K562 (cell line): Measurements from ENCODE around the gene ZNF275. TPM values are rescaled to one million over a fixed set of nuclear protein-coding genes. Genes with fewer than 3 reads are reported as not detected.

Experiments
- ATAC-seq: fragments of 200-7000 bp; cut with Tn5 transposase; 3 replicates; pipeline ENCODE4 v1.9.1; 2020; ENCODE audit warnings: moderate library complexity
- BruUV-seq: library from RNA; stranded (reverse); fragments of 400-500 nt; replicated peaks from 2 replicates; lab custom pipeline; 2021; lab: Mats Ljungman, UMichigan
- CTCF ChIA-PET: fragments of 300-600 bp; formaldehyde crosslinking; extraction: SDS; loops from one replicate; lab custom pipeline; 2021; ENCODE audit warnings: low intra/inter-chr PET ratio; lab: Yijun Ruan, JAX
- POLR2A ChIA-PET: fragments of 300-600, 350-650 bp; sonication (Branson Sonifier 250); formaldehyde crosslinking; extraction: SDS; loops from one replicate; lab custom pipeline; 2021; ENCODE audit warnings: antibody characterized with exemption, inconsistent platforms; lab: Yijun Ruan, JAX
- DNase-seq, 4 experiments: peaks; one replicate each; pipeline versions ENCODE4 v3.0.0 to v3.0.0-alpha.2; 2011 to 2018; ENCODE audit warnings: low spot score in 3 of 4, mixed read lengths in 3 of 4; ENCODE audit errors: extremely low read depth in 1 of 4
- FAIRE-seq: peaks from 2 replicates; lab custom pipeline; 2011; peaks lifted over from hg19 to GRCh38; lab: Jason Lieb, UNC
- H2AFZ ChIP-seq: 2 replicates; pipeline ENCODE4 v1.6.0; 2011; ENCODE audit warnings: low read depth, low read length, control low read depth, inconsistent platforms
- H3K27ac ChIP-seq: fragments of 200-600 bp; 3 replicates; pipeline ENCODE4 v1.8.0; 2011; ENCODE audit warnings: low read depth, mild to moderate bottlenecking, control low read depth, inconsistent platforms, low read length, moderate library complexity, mixed read lengths; ENCODE audit errors: extremely low read depth
- H3K27me3 ChIP-seq, 2 experiments: fragments of 300-600 bp in 1 of 2; 2 replicates in 1 of 2; 3 replicates in 1 of 2; pipeline versions ENCODE4 v1.6.0 to v1.8.0; 2011; ENCODE audit warnings: inconsistent platforms in 2 of 2, low read length in 2 of 2, mild to moderate bottlenecking in 1 of 2, mixed read lengths in 1 of 2, moderate library complexity in 1 of 2; ENCODE audit not compliant: control insufficient read depth in 2 of 2, insufficient read depth in 2 of 2
- H3K36me3 ChIP-seq: fragments of 300-600 bp; 3 replicates; pipeline ENCODE4 v1.8.0; 2011; ENCODE audit warnings: mild to moderate bottlenecking, low read length, inconsistent platforms; ENCODE audit not compliant: control insufficient read depth, insufficient read depth
- H3K4me1 ChIP-seq, 2 experiments: fragments of 200-600 bp in 1 of 2; replicated peaks in 1 of 2; 2 replicates in 1 of 2; 3 replicates in 1 of 2; pipeline versions ENCODE4 v1.5.1 to v1.8.0; 2011; ENCODE audit warnings: inconsistent platforms in 2 of 2, low read length in 2 of 2, mild to moderate bottlenecking in 1 of 2, mixed read lengths in 1 of 2, moderate library complexity in 1 of 2; ENCODE audit not compliant: control insufficient read depth in 2 of 2, insufficient read depth in 2 of 2
- H3K4me2 ChIP-seq: 2 replicates; pipeline ENCODE4 v1.6.1; 2011; ENCODE audit warnings: low read length, control low read depth, inconsistent platforms, mixed read lengths; ENCODE audit not compliant: insufficient read depth
- H3K4me3 ChIP-seq: fragments of 200-600 bp; sonication (generic), shearing (Covaris generic); 2 replicates; pipeline ENCODE4 v1.5.1; 2016; ENCODE audit warnings: control low read depth, inconsistent platforms
- H3K79me2 ChIP-seq: fragments of 200-600 bp; 3 replicates; pipeline ENCODE4 v1.8.0; 2011; ENCODE audit warnings: low read length, inconsistent platforms; ENCODE audit not compliant: control insufficient read depth, insufficient read depth
- H3K9ac ChIP-seq, 2 experiments: 2 replicates each; pipeline versions ENCODE4 v1.6.0 to v1.6.1; 2011; ENCODE audit warnings: low read depth in 2 of 2, low read length in 2 of 2, control low read depth in 1 of 2, inconsistent platforms in 1 of 2, mild to moderate bottlenecking in 1 of 2, mixed read lengths in 1 of 2; ENCODE audit not compliant: insufficient read depth in 1 of 2
- H3K9me1 ChIP-seq: one replicate; pipeline ENCODE4 v1.6.0; 2011; ENCODE audit warnings: inconsistent platforms, mild to moderate bottlenecking, low read length, moderate library complexity; ENCODE audit not compliant: control insufficient read depth, insufficient read depth
- H3K9me3 ChIP-seq: replicated peaks from 2 replicates; pipeline ENCODE4 v1.5.1; 2011; ENCODE audit warnings: low read depth, low read length, inconsistent platforms; ENCODE audit not compliant: control insufficient read depth, insufficient read depth
- H4K20me1 ChIP-seq: replicated peaks from 2 replicates; pipeline ENCODE4 v1.6.1; 2011; ENCODE audit warnings: low read length, inconsistent platforms, mixed read lengths; ENCODE audit not compliant: control insufficient read depth, insufficient read depth
- CBX1 ChIP-seq: sonication (generic); IDR thresholded peaks from 2 replicates; pipeline ENCODE4 v1.6.1; 2016; ENCODE audit warnings: antibody characterized with exemption, low read depth, mild to moderate bottlenecking
- CREB1 ChIP-seq, 2 experiments: sonication (generic) in 1 of 2; formaldehyde crosslinking in 1 of 2; IDR thresholded peaks; 2 replicates each; pipeline versions ENCODE4 v1.6.1 to v1.8.0; 2012 to 2022; ENCODE audit warnings: inconsistent platforms in 1 of 2, mild to moderate bottlenecking in 1 of 2, missing genetic modification reagents in 1 of 2, moderate library complexity in 1 of 2
- ELF4 ChIP-seq: fragments of 450-650 bp; formaldehyde crosslinking; IDR thresholded peaks from 2 replicates; pipeline ENCODE4 v1.4.0; 2022; ENCODE audit warnings: missing genetic modification characterization
- ETV1 ChIP-seq: fragments of 450-650 bp; conservative IDR thresholded peaks from 2 replicates; pipeline ENCODE4 v1.6.1; 2016; ENCODE audit warnings: missing genetic modification characterization, control low read depth, low read depth, missing compliant biosample characterization
- FIP1L1 ChIP-seq: fragments of 200-400 bp; formaldehyde crosslinking; IDR thresholded peaks from 2 replicates; pipeline ENCODE4 v1.6.1; 2018; ENCODE audit warnings: mild to moderate bottlenecking, low read depth, low read length; ENCODE audit not compliant: poor library complexity, severe bottlenecking
- JUN ChIP-seq, 2 experiments: sonication (generic) in 1 of 2; formaldehyde crosslinking in 1 of 2; IDR thresholded peaks; 2 replicates each; pipeline versions ENCODE4 v1.6.1 to v1.8.0; 2012 to 2022; ENCODE audit warnings: borderline replicate concordance in 2 of 2, mild to moderate bottlenecking in 2 of 2, improper control_type of control experiment in 1 of 2, low read depth in 1 of 2, low read length in 1 of 2, missing genetic modification reagents in 1 of 2
- MYC ChIP-seq, 2 experiments: fragments of 250-450 bp in 1 of 2; sonication (Bioruptor Pico) in 1 of 2; IDR thresholded peaks; 2 replicates each; pipeline versions ENCODE4 v1.5.1 to v1.6.1; 2012 to 2021; ENCODE audit warnings: low read depth in 2 of 2, borderline replicate concordance in 1 of 2, improper control_type of control experiment in 1 of 2, low read length in 1 of 2, mild to moderate bottlenecking in 1 of 2, moderate library complexity in 1 of 2
- NFIC ChIP-seq: fragments of 450-650 bp; IDR thresholded peaks from 2 replicates; pipeline ENCODE4 v1.6.1; 2017; ENCODE audit warnings: mild to moderate bottlenecking, inconsistent platforms
- RAD21 ChIP-seq, 2 experiments: fragments of 250-450 bp in 1 of 2; fragments of 450-650 bp in 1 of 2; sonication (Bioruptor Pico) in 1 of 2; formaldehyde crosslinking in 1 of 2; IDR thresholded peaks in 1 of 2; conservative IDR thresholded peaks in 1 of 2; 2 replicates each; pipeline versions ENCODE4 v1.4.0 to v1.8.0; 2020 to 2022; ENCODE audit warnings: mild to moderate bottlenecking in 2 of 2, moderate library complexity in 1 of 2
- ZNF24 ChIP-seq: fragments of 450-650 bp; IDR thresholded peaks from 2 replicates; pipeline ENCODE4 v1.6.1; 2016
- WGBS: fragments of 100-300 bp; shearing (Covaris generic); methylation state at CpG from one replicate; pipeline ENCODE4 v1.1.6; 2016; ENCODE audit warnings: low coverage, mixed read lengths; ENCODE audit not compliant: insufficient coverage; ENCODE audit errors: missing lambda C conversion rate; 5-methylcytosine and 5-hydroxymethylcytosine counted together
- in situ Hi-C: fragments of 300-500 bp; cut with MboI; formaldehyde crosslinking; loops from 4 replicates; pipeline ENCODE4 v1.15.0; 2018; ENCODE audit warnings: inconsistent platforms, mixed read lengths
- intact Hi-C: fragments of 100-400 bp; cut with micrococcal nuclease; formaldehyde crosslinking; loops from 2 replicates; pipeline ENCODE4 v1.14.2; 2022
- polyA plus RNA-seq, 8 experiments: library from polyadenylated mRNA; depleted of rRNA in 4 of 8; stranded (reverse) in 5 of 8; unstranded in 3 of 8; fragments of >200 nt; fragmentation: Nextera tagmentation in 2 of 8; fragmentation: Illumina TruSeq in 1 of 8; extraction: Ambion mirVana in 2 of 8; extraction: Trizol in 1 of 8; gene quantifications; 2 replicates each; pipeline versions ENCODE4 v1.2.1 to v1.2.3, GENCODE V29; 2011 to 2014; ENCODE audit warnings: inconsistent platforms in 1 of 8, missing spikeins in 1 of 8
- total RNA-seq, 7 experiments: library from RNA; depleted of rRNA in 6 of 7; stranded (reverse); fragments of >200 nt in 6 of 7; fragmentation: Illumina TruSeq in 2 of 7; extraction: Trizol in 2 of 7; gene quantifications; 2 replicates each; pipeline versions ENCODE4 v1.2.1 to v1.2.3, GENCODE V29; 2011 to 2021; ENCODE audit warnings: low replicate concordance in 1 of 7
- TF ChIP-seq, protein P1 (sequence below): sonication (generic); formaldehyde crosslinking; IDR thresholded peaks from 2 replicates; pipeline ENCODE4 v1.8.0; 2022; ENCODE audit warnings: missing genetic modification reagents, mild to moderate bottlenecking, moderate library complexity, borderline replicate concordance
- TF ChIP-seq, protein P2 (sequence below): fragments of 250-450 bp; sonication (Bioruptor Pico); IDR thresholded peaks from 2 replicates; pipeline ENCODE4 v1.4.0; 2020; ENCODE audit warnings: mild to moderate bottlenecking, moderate library complexity
- TF ChIP-seq, protein P3 (sequence below): sonication (generic); formaldehyde crosslinking; IDR thresholded peaks from 2 replicates; pipeline ENCODE4 v1.4.0; 2020; ENCODE audit warnings: mild to moderate bottlenecking, missing genetic modification reagents

The ZNF275 gene
- total and polyA plus RNA-seq, 9 of the 15 experiments (the other 6 are each of a cell fraction or from before 2014, with no cell fraction given): 2.1 to 19.1 (median 12.0) TPM

DNA sequence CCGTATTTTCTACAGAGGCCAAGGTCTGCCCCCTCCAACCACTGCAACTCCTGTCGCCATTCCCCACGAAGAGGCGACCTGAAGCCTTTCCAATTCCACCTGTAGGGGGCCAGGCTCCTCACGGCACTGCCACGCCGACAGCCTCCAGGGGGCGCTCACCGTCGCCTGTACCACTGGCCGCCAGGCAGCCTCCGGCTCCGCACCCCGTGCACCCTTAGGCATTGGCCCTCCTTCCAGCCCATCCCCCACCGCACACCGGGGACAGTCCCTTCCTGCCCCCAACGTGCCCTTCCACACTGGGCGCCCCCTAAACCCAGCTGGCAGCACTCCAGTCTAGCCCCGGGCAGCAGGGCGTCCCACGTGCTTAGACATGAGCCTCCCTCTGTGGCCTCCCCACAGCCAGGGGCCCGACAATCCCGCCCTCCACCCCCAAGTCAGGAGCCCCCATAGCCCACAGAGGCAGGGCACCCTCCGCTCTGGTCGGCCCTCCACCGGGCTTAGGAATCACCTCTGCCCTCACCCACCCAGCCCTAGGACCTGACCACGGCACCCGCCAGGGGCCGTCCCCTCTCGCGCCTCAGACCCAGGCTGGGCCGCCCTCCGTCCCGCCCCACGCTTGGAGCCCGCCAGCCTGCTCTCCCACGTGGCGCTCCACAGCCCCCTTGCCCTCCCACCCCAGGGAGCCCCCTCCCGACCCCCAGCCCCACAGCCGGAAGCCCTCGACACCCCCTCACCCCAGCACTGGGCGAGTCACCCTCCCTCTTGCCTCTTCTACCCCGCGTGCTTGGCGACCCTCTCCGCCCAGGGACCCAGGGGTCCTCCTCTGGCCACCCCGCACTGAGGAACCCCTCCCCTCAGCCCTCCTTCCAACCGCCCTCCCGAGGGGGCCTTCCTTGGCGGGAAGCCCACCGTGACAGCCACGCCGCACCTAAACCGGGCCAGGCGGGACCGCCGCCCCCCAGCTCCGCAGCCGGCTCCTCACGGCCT is 66.5 kb downstream of the ZNF275 start:
- Histone ChIP-seq H3K4me2 (peak overlapping the region; percentile 41; the same call in 1 of the 2 replicates), H3K4me1 (peaks cover 4 to 22% of the 10 kb centered on the region in 2 experiments; a peak in 3 of 5 replicates), H3K4me3 (no peak overlapping the region), H3K36me3 (no peaks in the 10 kb centered on the region), H3K79me2 (no peaks in the 10 kb centered on the region), H3K9ac (peak overlapping the region in 1 of 2 experiments; percentile 35; a peak in 1 of 4 replicates), H3K27me3 (peaks cover 0 to 20% of the 10 kb centered on the region in 2 experiments; a peak in 2 of 5 replicates), H3K9me3 (no peaks in the 10 kb centered on the region), H3K27ac (no peak overlapping the region), H3K9me1 (no peaks in the 10 kb centered on the region), H2AFZ (peak overlapping the region; percentile 74), H4K20me1 (no peaks in the 10 kb centered on the region)
- FAIRE-seq (no peak), DNase-seq (peak; percentile 82 to 85 (median 83)), ATAC-seq (peak; percentile 99)
- 68% methylated on average over 16 of the region's 60 CpGs for WGBS
- in situ Hi-C loops (no loop called here), intact Hi-C loops (loop anchor here (5.0 kb wide), 1 partner anchor 37 kb away; no protein-coding TSS in a partner anchor)
- CTCF ChIA-PET: interaction anchor here (0.6 to 1.3 kb wide), 3 partner anchors 38 to 369 kb away, joined by 3 to 7 read pairs (median 3); no protein-coding TSS in a partner anchor
- BruUV-seq: no TSS peak
- POLR2A ChIA-PET: no interaction called here
- TF ChIP-seq, protein P1, sequence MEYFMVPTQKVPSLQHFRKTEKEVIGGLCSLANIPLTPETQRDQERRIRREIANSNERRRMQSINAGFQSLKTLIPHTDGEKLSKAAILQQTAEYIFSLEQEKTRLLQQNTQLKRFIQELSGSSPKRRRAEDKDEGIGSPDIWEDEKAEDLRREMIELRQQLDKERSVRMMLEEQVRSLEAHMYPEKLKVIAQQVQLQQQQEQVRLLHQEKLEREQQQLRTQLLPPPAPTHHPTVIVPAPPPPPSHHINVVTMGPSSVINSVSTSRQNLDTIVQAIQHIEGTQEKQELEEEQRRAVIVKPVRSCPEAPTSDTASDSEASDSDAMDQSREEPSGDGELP (CRISPR knock-in tag): peak; percentile 46; the same call in 1 of the 2 replicates
- TF ChIP-seq NFIC: peak; percentile 34
- TF ChIP-seq, protein P2, sequence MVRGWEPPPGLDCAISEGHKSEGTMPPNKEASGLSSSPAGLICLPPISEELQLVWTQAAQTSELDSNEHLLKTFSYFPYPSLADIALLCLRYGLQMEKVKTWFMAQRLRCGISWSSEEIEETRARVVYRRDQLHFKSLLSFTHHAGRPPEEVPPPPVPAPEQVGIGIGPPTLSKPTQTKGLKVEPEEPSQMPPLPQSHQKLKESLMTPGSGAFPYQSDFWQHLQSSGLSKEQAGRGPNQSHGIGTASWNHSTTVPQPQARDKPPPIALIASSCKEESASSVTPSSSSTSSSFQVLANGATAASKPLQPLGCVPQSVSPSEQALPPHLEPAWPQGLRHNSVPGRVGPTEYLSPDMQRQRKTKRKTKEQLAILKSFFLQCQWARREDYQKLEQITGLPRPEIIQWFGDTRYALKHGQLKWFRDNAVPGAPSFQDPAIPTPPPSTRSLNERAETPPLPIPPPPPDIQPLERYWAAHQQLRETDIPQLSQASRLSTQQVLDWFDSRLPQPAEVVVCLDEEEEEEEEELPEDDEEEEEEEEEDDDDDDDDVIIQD (CRISPR knock-in tag): no peak
- TF ChIP-seq ELF4: no peak
- peak; percentile 25; the same call in 1 of the 2 replicates for TF ChIP-seq ZNF24
- TF ChIP-seq MYC (IDR thresholded peaks at IDR 0.05; ENCODE audit: low read depth, low read length): peak; percentile 53; the same call in 1 of the 2 replicates
- no peak for TF ChIP-seq MYC (CRISPR knock-in tag; IDR thresholded peaks at IDR 0.05; ENCODE audit: borderline replicate concordance, low read depth)
- 0 out of 2 replicates have a peak, but pooled peaks have one; percentile 23 for TF ChIP-seq JUN (IDR thresholded peaks at IDR 0.05; ENCODE audit: borderline replicate concordance, low read depth, low read length)
- TF ChIP-seq JUN (CRISPR knock-in tag; IDR thresholded peaks at IDR 0.05; ENCODE audit: borderline replicate concordance): no peak
- TF ChIP-seq ETV1: 0 out of 2 replicates have a peak, but pooled peaks have one; percentile 15
- peak; percentile 50 to 75 for TF ChIP-seq RAD21 (CRISPR knock-in tag; conservative IDR thresholded peaks at IDR 0.05 in 1 of 2, IDR thresholded peaks at IDR 0.05 in 1 of 2)
- TF ChIP-seq, protein P3, sequence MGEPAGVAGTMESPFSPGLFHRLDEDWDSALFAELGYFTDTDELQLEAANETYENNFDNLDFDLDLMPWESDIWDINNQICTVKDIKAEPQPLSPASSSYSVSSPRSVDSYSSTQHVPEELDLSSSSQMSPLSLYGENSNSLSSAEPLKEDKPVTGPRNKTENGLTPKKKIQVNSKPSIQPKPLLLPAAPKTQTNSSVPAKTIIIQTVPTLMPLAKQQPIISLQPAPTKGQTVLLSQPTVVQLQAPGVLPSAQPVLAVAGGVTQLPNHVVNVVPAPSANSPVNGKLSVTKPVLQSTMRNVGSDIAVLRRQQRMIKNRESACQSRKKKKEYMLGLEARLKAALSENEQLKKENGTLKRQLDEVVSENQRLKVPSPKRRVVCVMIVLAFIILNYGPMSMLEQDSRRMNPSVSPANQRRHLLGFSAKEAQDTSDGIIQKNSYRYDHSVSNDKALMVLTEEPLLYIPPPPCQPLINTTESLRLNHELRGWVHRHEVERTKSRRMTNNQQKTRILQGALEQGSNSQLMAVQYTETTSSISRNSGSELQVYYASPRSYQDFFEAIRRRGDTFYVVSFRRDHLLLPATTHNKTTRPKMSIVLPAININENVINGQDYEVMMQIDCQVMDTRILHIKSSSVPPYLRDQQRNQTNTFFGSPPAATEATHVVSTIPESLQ (CRISPR knock-in tag): no peak
- TF ChIP-seq CBX1: 0 out of 2 replicates have a peak, but pooled peaks have one; percentile 40
- peak; percentile 48 for TF ChIP-seq FIP1L1
- TF ChIP-seq CREB1 (IDR thresholded peaks at IDR 0.05): no peak
- peak; percentile 30; the same call in 1 of the 2 replicates for TF ChIP-seq CREB1 (CRISPR knock-in tag; IDR thresholded peaks at IDR 0.05)
